CD4-positive, alpha-beta T cell treated with Interleukin-6 for 4 hours (primary cell): ENCODE measurements around the gene ZBTB46.
A peak's percentile ranks its signal among the peaks of the same experiment; 100 is the strongest.

Experiments
- DNase-seq: peaks from one replicate; pipeline ENCODE4 v3.0.0-alpha.2; 2020; ENCODE audit warnings: mixed read lengths

Gene ZBTB46

GRCh38 chr20:63765082-63765873 lies 65.8 kb downstream of the ZBTB46 start:
- no peak for DNase-seq

DNA sequence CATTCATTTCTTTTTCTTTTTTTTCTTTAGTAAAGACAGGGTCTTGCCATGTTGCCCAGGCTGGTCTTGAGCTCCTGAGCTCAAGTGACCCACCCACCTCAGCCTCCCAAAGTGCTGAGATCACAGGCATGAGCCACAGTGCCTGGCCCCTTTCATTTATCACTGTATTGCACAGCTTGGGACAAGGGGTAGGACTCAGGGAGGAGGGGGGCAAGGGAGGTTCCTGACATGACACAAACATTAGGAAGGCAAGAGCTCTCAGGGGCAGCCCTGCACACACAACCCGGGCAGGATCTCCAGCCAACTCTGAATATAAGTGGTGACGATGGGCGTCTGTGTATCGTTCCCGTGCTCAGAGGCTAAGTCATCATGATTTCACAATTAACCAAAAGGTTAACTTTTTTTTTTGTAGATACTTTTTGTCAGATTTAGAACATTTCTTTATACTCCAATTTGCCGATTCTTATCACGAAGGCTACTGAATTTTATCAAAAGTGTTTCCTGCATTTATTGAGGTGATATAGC lies 71.6 kb downstream of the ZBTB46 start:
- DNase-seq, result no peak

DNA sequence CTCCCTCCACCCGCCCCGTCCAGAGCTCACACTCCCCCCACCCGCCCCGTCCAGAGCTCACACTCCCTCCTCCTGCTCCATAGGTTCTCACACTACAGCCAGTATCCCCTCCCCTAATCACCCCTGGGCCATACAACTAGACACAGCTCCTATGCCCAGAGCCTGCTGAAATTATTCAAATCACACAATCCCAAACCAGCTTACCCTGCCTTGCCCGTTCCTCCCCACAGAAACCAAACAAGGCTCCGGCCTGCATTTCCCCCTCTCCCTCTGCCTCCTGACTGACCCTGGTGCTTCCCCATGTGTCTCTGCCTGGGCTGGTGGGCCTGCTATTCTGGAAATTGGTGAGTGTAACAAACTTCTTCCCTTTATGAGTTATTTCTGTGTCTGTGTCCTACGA lies 72.9 kb downstream of the ZBTB46 start:
- DNase-seq, result no peak

DNA sequence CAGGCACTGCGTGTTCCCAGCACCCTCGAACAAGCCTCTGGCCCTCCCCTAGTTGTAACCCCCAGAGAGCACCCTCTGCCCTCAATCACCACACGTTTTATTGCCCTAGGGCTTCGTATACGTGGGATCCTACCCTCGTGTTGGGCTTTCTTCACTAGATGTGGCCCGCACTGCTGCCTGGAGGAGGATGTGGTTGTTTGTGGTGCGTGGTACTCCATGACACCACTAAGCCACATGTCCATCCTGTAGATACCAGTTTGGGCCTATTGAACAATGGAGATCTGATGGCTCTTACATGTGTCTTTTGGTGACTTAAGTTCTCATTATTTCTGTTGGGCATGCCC lies 74.4 kb downstream of the ZBTB46 start:
- DNase-seq, result no peak

DNA sequence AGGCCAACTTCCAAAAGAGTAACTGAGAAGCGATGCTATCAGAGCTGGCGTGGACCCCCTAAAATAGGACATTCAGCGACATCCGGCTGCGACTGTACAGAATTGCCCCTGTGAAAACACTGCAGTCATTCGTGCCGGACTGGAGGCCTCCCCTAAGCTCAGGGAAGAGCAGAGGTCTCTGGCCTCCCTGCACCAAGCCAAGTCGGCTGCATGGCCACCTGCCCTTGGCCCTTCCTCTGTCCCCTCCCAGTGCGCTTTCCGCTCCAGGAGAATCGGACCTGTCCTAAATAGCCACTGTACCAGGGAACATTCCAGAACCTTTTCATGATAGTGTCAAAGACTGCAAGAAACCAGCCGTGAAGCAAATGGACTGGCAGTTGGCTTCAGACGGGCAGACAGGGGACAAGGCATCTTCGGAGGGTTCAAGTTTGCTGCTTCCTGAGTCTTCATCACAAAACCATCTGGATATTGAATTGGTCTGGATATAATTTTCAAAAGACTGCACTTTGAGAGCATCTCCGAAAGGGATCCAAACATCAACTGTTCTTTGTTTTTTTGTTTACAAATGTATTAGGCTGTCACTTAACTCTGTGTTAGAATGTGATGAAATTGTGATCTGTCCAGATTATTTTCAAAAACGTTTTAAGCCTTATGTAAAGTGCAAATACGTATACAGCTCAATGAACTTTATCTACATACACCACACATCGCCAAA lies 75.0 kb downstream of the ZBTB46 start:
- DNase-seq, result no peak

DNA sequence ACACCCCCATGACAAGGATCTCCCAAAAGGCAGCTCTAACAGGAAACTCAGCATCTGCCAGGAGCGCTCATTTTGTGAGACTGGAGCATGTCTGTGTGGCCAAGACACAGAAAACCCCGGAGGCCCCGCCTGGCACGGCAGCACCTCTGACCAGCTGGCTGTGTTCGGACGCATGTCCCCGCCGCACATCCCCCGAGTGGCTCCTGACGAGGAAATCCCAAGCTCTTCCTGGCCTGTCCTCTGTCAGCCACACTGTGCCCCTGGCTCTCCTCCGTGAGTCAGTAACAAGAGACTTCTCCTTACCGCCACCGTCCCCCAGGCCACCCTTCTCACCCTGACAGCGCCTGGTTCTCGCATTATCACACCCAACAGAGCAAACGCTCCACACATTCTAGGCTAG lies 77.1 kb downstream of the ZBTB46 start:
- no peak for DNase-seq

DNA sequence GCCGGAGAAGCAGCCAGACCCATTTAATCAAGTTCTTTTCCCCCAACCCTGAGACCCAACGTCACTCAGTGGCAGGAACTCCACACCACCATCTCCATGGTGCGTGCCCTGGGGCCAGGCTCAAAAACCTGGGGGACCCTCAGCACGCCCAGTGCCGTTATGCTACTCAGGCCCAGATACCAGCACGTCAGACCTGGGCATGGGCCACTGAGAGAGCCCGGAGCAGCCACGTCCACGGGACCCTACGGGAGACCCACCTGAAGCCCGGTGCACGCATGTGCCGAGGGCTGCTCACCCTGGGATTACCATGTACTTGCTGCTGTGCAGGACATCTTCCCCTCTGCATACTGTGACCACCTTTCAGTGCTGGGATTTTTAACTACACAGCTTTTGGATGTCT lies 77.7 kb downstream of the ZBTB46 start:
- DNase-seq, result no peak

- no peak for DNase-seq
Measured at GRCh38 chr20:63752411-63753101, 78.5 kb downstream of the ZBTB46 start.

DNA sequence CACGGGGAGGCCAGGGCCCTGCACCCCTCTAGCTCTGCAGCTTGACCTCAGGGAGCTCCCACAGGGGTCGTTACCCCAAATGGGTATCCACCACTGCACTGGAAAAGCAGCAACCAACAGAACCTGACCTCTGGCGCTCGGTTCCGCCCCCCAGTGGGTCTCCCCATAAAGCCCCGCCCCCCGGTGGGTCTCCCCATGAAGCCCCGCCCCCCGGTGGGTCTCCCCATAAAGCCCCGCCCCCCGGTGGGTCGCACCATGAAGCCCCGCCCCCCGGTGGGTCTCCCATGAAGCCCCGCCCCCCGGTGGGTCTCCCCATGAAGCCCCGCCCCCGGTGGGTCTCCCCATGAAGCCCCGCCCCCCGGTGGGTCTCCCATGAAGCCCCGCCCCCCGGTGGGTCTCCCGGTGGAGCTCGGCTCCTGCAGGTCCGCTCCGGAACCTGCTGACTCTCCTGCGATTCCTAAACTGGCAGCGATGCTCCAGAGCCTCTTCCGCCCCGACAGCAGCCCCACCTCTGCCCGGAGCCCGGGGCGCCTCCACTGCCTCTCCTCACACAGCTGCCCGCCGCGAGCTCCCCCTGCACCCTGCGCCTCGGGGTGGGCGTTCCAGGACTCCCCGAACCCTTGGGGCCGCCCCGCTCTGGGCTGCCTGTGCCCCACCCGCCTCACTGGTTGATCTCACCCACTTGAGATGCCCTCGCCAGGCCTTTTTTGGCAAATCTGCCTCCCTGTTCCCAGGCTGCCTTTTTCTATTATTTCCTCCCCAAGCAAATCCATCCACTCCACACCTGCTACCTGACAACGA lies 79.4 kb downstream of the ZBTB46 start:
- DNase-seq, result no peak

GRCh38 chr20:63750807-63751470 lies 80.1 kb downstream of the ZBTB46 start:
- DNase-seq, result peak; percentile 88

DNA sequence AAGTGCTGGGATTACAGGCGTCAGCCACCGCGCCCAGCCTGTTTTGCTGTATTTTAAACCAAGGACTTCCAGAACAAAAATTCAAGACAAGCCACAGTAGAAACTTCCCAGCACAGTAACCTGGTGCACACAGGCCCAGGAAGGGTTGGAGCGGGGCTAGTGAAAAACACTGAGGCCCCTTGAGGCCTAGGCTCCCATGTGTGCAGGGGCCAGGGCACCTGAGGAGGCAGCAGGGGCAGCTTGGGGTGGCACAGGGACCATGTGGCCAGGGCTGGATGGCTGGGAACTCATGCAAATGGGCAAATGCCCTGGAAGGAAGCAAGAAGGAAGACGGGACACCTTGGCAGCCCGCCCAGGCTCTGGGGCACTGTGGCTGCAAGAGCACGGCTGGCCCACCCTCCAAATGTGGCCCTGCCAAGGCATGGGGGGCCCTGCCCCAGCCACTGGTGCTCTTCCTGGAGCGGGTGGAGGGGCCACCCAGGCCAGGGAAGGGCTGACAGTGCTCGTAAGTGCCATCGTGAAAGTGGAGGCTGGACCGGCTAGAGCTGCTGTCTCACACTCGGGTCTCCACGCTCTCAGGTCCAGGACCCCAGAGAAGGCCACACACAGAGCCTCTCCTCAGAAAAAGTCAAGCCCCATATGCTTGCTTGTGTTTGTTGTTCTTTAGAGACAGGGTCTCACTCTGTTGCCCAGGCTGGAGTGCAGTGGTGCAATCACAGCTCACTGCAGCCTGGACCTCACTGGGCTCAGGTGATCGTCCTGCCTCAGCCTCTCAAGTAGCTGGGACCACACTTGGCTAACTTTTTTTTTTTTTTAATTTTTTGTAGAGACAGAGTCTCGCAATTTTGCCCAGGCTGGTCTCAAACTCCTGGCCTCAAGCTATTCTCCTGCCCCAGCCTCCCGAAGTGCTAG lies 81.2 kb downstream of the ZBTB46 start:
- no peak for DNase-seq

DNA sequence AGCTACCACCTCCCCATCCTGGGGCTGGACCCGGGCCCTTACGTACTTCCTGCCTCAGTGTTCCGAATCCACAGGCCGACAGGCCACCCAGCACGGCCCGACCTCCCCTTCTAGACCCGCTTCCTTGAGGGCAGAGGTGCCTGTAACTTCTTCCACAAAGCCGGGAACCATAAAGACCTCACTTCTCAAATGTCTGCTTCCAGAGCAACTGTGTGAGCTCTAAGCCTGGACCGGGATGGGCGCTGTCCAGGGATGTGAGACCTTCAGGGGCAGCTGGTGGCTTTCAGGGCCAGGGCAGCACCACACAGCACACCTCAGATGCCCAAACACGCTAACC lies 82.2 kb downstream of the ZBTB46 start:
- no peak for DNase-seq

DNA sequence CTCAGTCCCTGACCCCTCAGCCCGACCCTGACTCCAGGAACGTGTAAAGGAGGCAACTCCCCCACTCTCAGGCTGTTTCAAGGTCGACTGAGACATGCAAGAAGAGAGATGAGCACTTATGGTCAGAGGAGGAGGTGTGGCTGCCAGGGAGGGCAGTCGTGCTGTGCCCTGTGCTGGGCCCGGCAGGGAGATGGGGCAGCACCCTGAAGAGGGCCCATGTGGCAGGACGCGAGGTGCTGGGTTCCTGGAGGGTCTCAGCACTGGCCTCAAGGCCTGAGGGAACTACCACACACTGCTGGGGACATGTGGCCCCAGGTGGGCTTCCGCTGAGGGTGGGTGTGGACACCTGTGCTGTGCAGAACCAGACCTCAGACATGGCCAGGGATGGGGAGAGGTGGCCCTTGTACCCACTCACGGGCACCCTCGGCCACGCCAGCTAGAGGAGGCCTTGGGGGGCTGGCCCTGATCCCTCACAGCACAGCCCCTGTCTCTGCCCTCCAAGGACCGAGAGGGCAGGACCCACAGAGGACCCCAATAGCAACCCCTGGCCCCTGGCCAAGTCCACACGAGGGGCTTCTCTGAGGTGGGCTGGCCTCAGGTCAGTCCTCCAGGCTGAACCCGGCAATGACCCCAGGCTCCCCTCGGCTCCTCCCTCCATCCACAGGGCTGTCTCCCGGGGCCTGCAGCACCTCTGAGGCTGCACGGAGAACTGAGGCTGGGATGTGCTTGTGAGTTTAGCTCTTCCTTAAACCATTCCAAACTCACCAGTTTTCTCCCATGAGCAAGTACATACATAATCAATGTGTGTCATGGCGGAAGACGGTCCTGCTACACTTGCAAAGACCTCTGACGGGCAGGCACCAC lies 82.8 kb downstream of the ZBTB46 start:
- no peak for DNase-seq

DNA sequence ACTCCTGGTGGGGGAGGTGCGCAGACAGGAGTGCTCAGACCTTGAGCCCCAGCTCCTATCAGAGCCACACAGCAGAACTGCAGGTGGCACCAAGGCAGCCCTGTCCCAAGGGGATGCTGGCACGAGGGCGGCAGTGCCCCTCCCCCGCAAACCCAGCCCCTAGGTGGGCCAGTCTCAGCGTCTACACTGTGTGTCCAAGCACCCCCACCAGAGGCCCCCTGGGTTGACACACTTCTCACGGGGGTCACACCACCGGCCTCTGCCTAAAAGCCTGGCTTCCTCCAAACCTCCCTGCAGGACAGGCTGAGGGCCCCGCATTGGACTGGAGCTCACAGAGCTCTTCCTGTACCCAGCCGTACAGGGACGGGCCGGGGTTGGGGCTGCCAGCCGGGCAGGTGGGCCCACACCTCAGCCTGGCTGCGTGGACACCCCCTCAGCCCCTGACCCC lies 83.4 kb downstream of the ZBTB46 start:
- no peak for DNase-seq

DNA sequence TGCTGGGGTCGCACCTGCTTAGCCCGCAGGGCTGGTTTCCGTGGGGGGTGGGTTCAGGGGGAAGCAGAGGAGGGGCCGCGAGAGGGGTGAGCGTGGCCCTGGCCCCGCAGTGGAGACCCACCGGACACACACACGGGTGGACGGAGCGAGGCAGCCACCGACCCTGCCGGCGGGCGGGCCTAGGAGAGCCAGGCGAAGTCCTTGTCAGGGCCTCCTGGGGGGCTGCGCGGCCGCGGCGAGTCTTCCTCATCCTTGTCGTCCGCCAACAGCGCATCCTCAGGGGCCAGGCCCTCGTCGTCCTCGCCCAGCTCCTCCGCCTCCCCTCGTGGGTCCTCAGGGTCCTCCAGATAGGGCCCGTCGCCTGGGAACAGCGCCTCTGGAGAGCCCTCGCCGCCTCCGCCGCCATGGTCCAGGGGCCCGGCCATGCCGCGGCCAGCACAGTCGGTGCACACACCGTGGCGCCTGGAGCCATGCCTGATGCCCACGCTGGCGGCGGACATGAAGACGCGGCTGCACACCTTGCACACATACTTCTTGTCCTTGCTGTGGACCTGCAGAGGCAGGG lies 84.2 kb downstream of the ZBTB46 start:
- DNase-seq, result no peak

GRCh38 chr20:63745961-63746731 lies 84.9 kb downstream of the ZBTB46 start:
- no peak for DNase-seq

GRCh38 chr20:63745424-63745805 lies 85.6 kb downstream of the ZBTB46 start:
- DNase-seq, result no peak

GRCh38 chr20:63744574-63745423 lies 86.3 kb downstream of the ZBTB46 start:
- no peak for DNase-seq
